HG02981 (cell line): ENCODE results near the gene TBX5.
"Not testable (repeated sequence)": the region's sequence is repeated elsewhere in the genome, so short reads cannot be mapped to it uniquely, and the experiment has no call there.

Experiments
- ATAC-seq: cut with Tn5 transposase; IDR thresholded peaks from one replicate; pipeline ENCODE4 v1.9.1; 2021; ENCODE audit warnings: mild to moderate bottlenecking, moderate library complexity; ENCODE audit not compliant: unreplicated experiment

Gene TBX5

GRCh38 chr12:114391088-114391487 lies 14.9 kb downstream of the TBX5 start:
- no peak for ATAC-seq

GRCh38 chr12:114384739-114385138 lies 21.2 kb downstream of the TBX5 start:
- ATAC-seq = no peak

GRCh38 chr12:114381177-114381576 lies 24.8 kb downstream of the TBX5 start:
- ATAC-seq = no peak

- ATAC-seq = no peak
Measured at GRCh38 chr12:114371733-114372132, 34.2 kb downstream of the TBX5 start.

GRCh38 chr12:114371250-114371649 lies 34.7 kb downstream of the TBX5 start:
- no peak for ATAC-seq

- no peak for ATAC-seq
Measured at GRCh38 chr12:114368685-114369452, 37.1 kb downstream of the TBX5 start.

GRCh38 chr12:114361992-114362391 lies 44.0 kb downstream of the TBX5 start:
- no peak for ATAC-seq

GRCh38 chr12:114361545-114361944 lies 44.4 kb downstream of the TBX5 start:
- ATAC-seq = no peak

- ATAC-seq = no peak
Measured at GRCh38 chr12:114360485-114360884, 45.5 kb downstream of the TBX5 start.

GRCh38 chr12:114355389-114356088 lies 50.4 kb downstream of the TBX5 start:
- ATAC-seq = no peak

GRCh38 chr12:114349239-114349638 lies 56.7 kb downstream of the TBX5 start:
- ATAC-seq = not testable (repeated sequence)

GRCh38 chr12:114347861-114348260 lies 58.1 kb downstream of the TBX5 start:
- no peak for ATAC-seq

GRCh38 chr12:114344831-114345230 lies 61.1 kb downstream of the TBX5 start:
- ATAC-seq = no peak

- ATAC-seq = no peak
Measured at GRCh38 chr12:114344303-114344663, 61.7 kb downstream of the TBX5 start.

- no peak for ATAC-seq
Measured at GRCh38 chr12:114343585-114344302, 62.2 kb downstream of the TBX5 start.

- ATAC-seq = no peak
Measured at GRCh38 chr12:114342656-114343055, 63.3 kb downstream of the TBX5 start.

- ATAC-seq = no peak
Measured at GRCh38 chr12:114341635-114342034, 64.3 kb downstream of the TBX5 start.

- ATAC-seq = no peak
Measured at GRCh38 chr12:114340231-114340630, 65.7 kb downstream of the TBX5 start.

- no peak for ATAC-seq
Measured at GRCh38 chr12:114339626-114340025, 66.3 kb downstream of the TBX5 start.

- ATAC-seq = no peak
Measured at GRCh38 chr12:114335607-114336006, 70.3 kb downstream of the TBX5 start.

- ATAC-seq = no peak
Measured at GRCh38 chr12:114334395-114334794, 71.5 kb downstream of the TBX5 start.

- ATAC-seq = no peak
Measured at GRCh38 chr12:114328292-114328691, 77.7 kb downstream of the TBX5 start.
